Liver (tissue), 9 donors: Measurements from ENCODE around the gene MTHFSD. TPM values are rescaled to one million over a fixed set of nuclear protein-coding genes. Genes with fewer than 3 reads are reported as not detected.

Experiments used
- DNase-seq: peaks from one replicate; pipeline ENCODE4 v3.0.0-alpha.2; 2017; ENCODE audit warnings: low spot score
- H3K27ac ChIP-seq, 2 donors: one replicate each; pipeline ENCODE4 v1.7.0; 2013; ENCODE audit warnings: inconsistent platforms in 2 of 2, low read length in 2 of 2, control low read depth in 1 of 2, low read depth in 1 of 2, mild to moderate bottlenecking in 1 of 2
- H3K27me3 ChIP-seq, 4 donors: one replicate each; pipeline versions ENCODE4 v1.6.1 to v1.7.0; 2013; ENCODE audit warnings: low read length in 3 of 4, inconsistent platforms in 1 of 4, mild to moderate bottlenecking in 1 of 4, moderate library complexity in 1 of 4; ENCODE audit not compliant: control insufficient read depth in 4 of 4, insufficient read depth in 4 of 4
- H3K36me3 ChIP-seq, 4 donors: one replicate each; pipeline versions ENCODE4 v1.6.1 to v1.7.0; 2013; ENCODE audit warnings: low read length in 3 of 4, mild to moderate bottlenecking in 3 of 4, low read depth in 1 of 4, moderate library complexity in 1 of 4; ENCODE audit not compliant: control insufficient read depth in 4 of 4, insufficient read depth in 3 of 4
- H3K4me1 ChIP-seq, 4 donors: one replicate each; pipeline versions ENCODE4 v1.6.1 to v1.7.0; 2013; ENCODE audit warnings: low read length in 3 of 4, mild to moderate bottlenecking in 3 of 4, moderate library complexity in 1 of 4; ENCODE audit not compliant: control insufficient read depth in 4 of 4, insufficient read depth in 4 of 4
- H3K4me3 ChIP-seq, 3 donors: one replicate each; pipeline versions ENCODE4 v1.6.1 to v1.7.0; 2013; ENCODE audit warnings: low read length in 3 of 3, control low read depth in 1 of 3, low read depth in 1 of 3, mild to moderate bottlenecking in 1 of 3
- H3K9ac ChIP-seq, 2 donors: one replicate each; pipeline ENCODE4 v1.7.0; 2013; ENCODE audit warnings: low read length in 2 of 2, mild to moderate bottlenecking in 2 of 2, moderate library complexity in 2 of 2, control low read depth in 1 of 2, low read depth in 1 of 2
- H3K9me3 ChIP-seq, 4 donors: one replicate each; pipeline versions ENCODE4 v1.6.1 to v1.7.0; 2013; ENCODE audit warnings: low read length in 3 of 4; ENCODE audit not compliant: control insufficient read depth in 4 of 4
- ATF3 ChIP-seq: IDR thresholded peaks from 2 replicates; pipeline ENCODE4 v1.6.1; 2016; ENCODE audit warnings: antibody characterized with exemption
- EGR1 ChIP-seq, 2 donors: IDR thresholded peaks; 2 replicates each; pipeline ENCODE4 v1.6.1; 2016 to 2018; ENCODE audit warnings: antibody characterized with exemption in 2 of 2, low read depth in 2 of 2
- FOXA1 ChIP-seq: IDR thresholded peaks from 2 replicates; pipeline ENCODE4 v1.6.1; 2016; ENCODE audit warnings: antibody characterized with exemption
- FOXA2 ChIP-seq: IDR thresholded peaks from 2 replicates; pipeline ENCODE4 v1.6.1; 2016; ENCODE audit warnings: antibody characterized with exemption
- HNF4A ChIP-seq, 2 donors: conservative IDR thresholded peaks; 2 replicates each; pipeline ENCODE4 v1.6.1; 2016; ENCODE audit warnings: antibody characterized with exemption in 2 of 2, mild to moderate bottlenecking in 2 of 2
- HNF4G ChIP-seq: IDR thresholded peaks from 2 replicates; pipeline ENCODE4 v1.6.1; 2016; ENCODE audit warnings: antibody characterized with exemption
- MAX ChIP-seq: IDR thresholded peaks from 2 replicates; pipeline ENCODE4 v1.6.1; 2016; ENCODE audit warnings: antibody characterized with exemption
- RXRA ChIP-seq, 2 donors: IDR thresholded peaks; 2 replicates each; pipeline ENCODE4 v1.6.1; 2017 to 2018; ENCODE audit warnings: antibody characterized with exemption in 2 of 2, mild to moderate bottlenecking in 1 of 2
- SP1 ChIP-seq: IDR thresholded peaks from 2 replicates; pipeline ENCODE4 v1.6.1; 2018; ENCODE audit warnings: antibody characterized with exemption, mild to moderate bottlenecking
- TAF1 ChIP-seq: conservative IDR thresholded peaks from 2 replicates; pipeline ENCODE4 v1.6.1; 2016; ENCODE audit warnings: antibody characterized with exemption, mild to moderate bottlenecking
- ZBTB33 ChIP-seq: IDR thresholded peaks from 2 replicates; pipeline ENCODE4 v1.6.1; 2016; ENCODE audit warnings: antibody characterized with exemption
- WGBS: extraction: QIAGEN DNeasy Blood & Tissue Kit; methylation state at CpG from one replicate; pipeline ENCODE4 v1.1.7; 2013; 5-methylcytosine and 5-hydroxymethylcytosine counted together
- polyA plus RNA-seq, 2 donors: library from polyadenylated mRNA; stranded (reverse) in 1 of 2; unstranded in 1 of 2; fragments of 200-250 nt in 1 of 2; fragments of >200 nt in 1 of 2; fragmentation: Nextera tagmentation in 1 of 2; extraction: Ambion mirVana in 1 of 2; gene quantifications; one replicate each; pipeline versions ENCODE4 v1.2.1 to v1.2.3, GENCODE V29; 2013 to 2015
- total RNA-seq, 2 donors: library from RNA; depleted of rRNA; stranded (reverse); fragments of >200 nt; gene quantifications; one replicate each; pipeline ENCODE4 v1.2.3, GENCODE V29; 2014
- donor health status: healthy.
- donor health status: healthy.
- donor health status: healthy.
- donor health status: healthy.
- donor health status: healthy.

MTHFSD gene
- total and polyA plus RNA-seq, 4 donors: 4.6 to 8.1 (median 6.5) TPM

GRCh38 chr16:86529160-86529559 lies 25.9 kb downstream of the MTHFSD start:
- Histone ChIP-seq H3K36me3 (peaks cover 0 to 10% (median 5%) of the 10 kb centered on the region in 4 donors), H3K4me3 (no peak overlapping the region), H3K9ac (no peak overlapping the region), H3K27me3 (no peaks in the 10 kb centered on the region), H3K9me3 (no peaks in the 10 kb centered on the region), H3K27ac (no peak overlapping the region), H3K4me1 (no peaks in the 10 kb centered on the region)
- 84% methylated on average over 8 of the region's 8 CpGs for WGBS
- no peak for DNase-seq
- TF ChIP-seq RXRA (IDR thresholded peaks at IDR 0.05): no peak
- TF ChIP-seq FOXA1: no peak
- TF ChIP-seq TAF1: no peak
- no peak for TF ChIP-seq MAX

- DNase-seq: no peak
- no peaks in the 10 kb centered on the region for H3K4me1 ChIP-seq
- TF ChIP-seq RXRA (IDR thresholded peaks at IDR 0.05) (no peak), FOXA2 (no peak), HNF4A (conservative IDR thresholded peaks at IDR 0.05) (no peak), TAF1 (no peak), SP1 (no peak), ATF3 (no peak), EGR1 (IDR thresholded peaks at IDR 0.05; ENCODE audit: low read depth in 2 of 2) (no peak)
- H3K27ac ChIP-seq: no peak overlapping the region
- H3K36me3 ChIP-seq: peaks cover 0 to 8% (median 4%) of the 10 kb centered on the region in 4 donors
- no peak overlapping the region for H3K4me3 ChIP-seq
- WGBS: 95% methylated on average over 38 of the region's 38 CpGs
- no peak overlapping the region for H3K9ac ChIP-seq
- H3K27me3 ChIP-seq: no peaks in the 10 kb centered on the region
- H3K9me3 ChIP-seq: no peaks in the 10 kb centered on the region
These were observed 26.7 kb downstream of the MTHFSD start for GRCh38 chr16:86528061-86528929.

DNA sequence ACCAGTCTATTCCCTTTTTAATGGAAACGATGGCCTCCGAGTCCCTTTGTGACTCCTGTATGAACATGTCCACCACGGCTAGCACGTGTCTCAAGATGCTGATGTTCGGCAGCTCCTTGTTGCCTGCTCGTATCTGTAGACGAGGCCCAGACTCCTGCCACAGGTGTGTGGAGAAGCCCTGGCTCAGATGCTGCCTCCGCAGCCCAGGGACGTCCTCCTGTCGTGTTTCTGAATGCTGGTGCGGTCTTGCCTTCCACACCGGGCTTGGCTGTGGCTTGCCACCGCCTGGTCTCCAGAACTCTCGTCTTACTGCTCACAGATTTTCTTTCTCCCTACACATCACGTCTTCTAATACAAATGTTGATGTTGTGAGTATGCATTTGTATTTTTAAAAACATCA lies 27.7 kb downstream of the MTHFSD start:
- no peaks in the 10 kb centered on the region for H3K9me3 ChIP-seq
- TF ChIP-seq HNF4G: no peak
- TF ChIP-seq ZBTB33: no peak
- no peak for TF ChIP-seq FOXA1
- no peaks in the 10 kb centered on the region for H3K4me1 ChIP-seq
- peaks cover 0 to 5% (median 2%) of the 10 kb centered on the region in 4 donors for H3K36me3 ChIP-seq
- WGBS: 95% methylated on average over 15 of the region's 15 CpGs
- DNase-seq: no peak
- H3K9ac ChIP-seq: no peak overlapping the region
- H3K27me3 ChIP-seq: no peaks in the 10 kb centered on the region
- H3K4me3 ChIP-seq: no peak overlapping the region
- H3K27ac ChIP-seq: no peak overlapping the region
